ENCODE data around the gene CARS1.

Gene CARS1

GRCh38 chr11:3055891-3056290, 1.3 kb downstream of the CARS1 start:
- Histone ChIP-seq H3K9ac (ENCODE audit: low read depth, low read length, poor library complexity, severe bottlenecking) (peak overlapping the region; percentile 87), H4K20me1 (ENCODE audit: insufficient read depth, low read length, poor library complexity, severe bottlenecking) (peaks cover 11% of the 10 kb centered on the region), H3F3A (ENCODE audit: low read depth) (no peaks in the 10 kb centered on the region), H3K4me2 (ENCODE audit: low read depth, low read length, poor library complexity, severe bottlenecking) (peak overlapping the region; percentile 94), H2AFZ (ENCODE audit: low read length) (no peak overlapping the region), H3K9me2 (replicated peaks; ENCODE audit: low read depth, low read length) (no peaks in the 10 kb centered on the region), H3K4me1 (ENCODE audit: insufficient read depth, low read length, poor library complexity, severe bottlenecking) (peaks cover 34% of the 10 kb centered on the region), H3K36me3 (ENCODE audit: insufficient read depth, low read length) (no peaks in the 10 kb centered on the region), H3K79me2 (ENCODE audit: insufficient read depth, low read length) (peaks cover 48% of the 10 kb centered on the region), H3K9me3 (ENCODE audit: insufficient read depth, low read depth, low read length) (no peaks in the 10 kb centered on the region), H3K27me3 (ENCODE audit: insufficient read depth, low read length, poor library complexity, severe bottlenecking) (no peaks in the 10 kb centered on the region), H3K4me3 (ENCODE audit: low read length, poor library complexity, severe bottlenecking) (peak overlapping the region; percentile 94)
- TF ChIP-seq EZH2phosphoT487 (IDR thresholded peaks at IDR 0.05; ENCODE audit: borderline replicate concordance), result no peak
- no peak for TF ChIP-seq CTCF (conservative IDR thresholded peaks at IDR 0.05; ENCODE audit: low read length)

GRCh38 chr11:3052567-3052966, 4.7 kb downstream of the CARS1 start:
- H3K4me3 ChIP-seq (ENCODE audit: low read length, poor library complexity, severe bottlenecking), result peak overlapping the region; percentile 42

GRCh38 chr11:3052109-3052479, 5.1 kb downstream of the CARS1 start:
- no peaks in the 10 kb centered on the region for H3K9me2 ChIP-seq (replicated peaks; ENCODE audit: low read depth, low read length)
- no peaks in the 10 kb centered on the region for H3K36me3 ChIP-seq (ENCODE audit: insufficient read depth, low read length)
- H3K27me3 ChIP-seq (ENCODE audit: insufficient read depth, low read length, poor library complexity, severe bottlenecking), result no peaks in the 10 kb centered on the region
- peak overlapping the region; percentile 74 for H3K4me2 ChIP-seq (ENCODE audit: low read depth, low read length, poor library complexity, severe bottlenecking)
- H3F3A ChIP-seq (ENCODE audit: low read depth), result no peaks in the 10 kb centered on the region
- H2AFZ ChIP-seq (ENCODE audit: low read length), result no peak overlapping the region
- H3K4me1 ChIP-seq (ENCODE audit: insufficient read depth, low read length, poor library complexity, severe bottlenecking), result peaks cover 29% of the 10 kb centered on the region
- H3K9ac ChIP-seq (ENCODE audit: low read depth, low read length, poor library complexity, severe bottlenecking), result no peak overlapping the region
- H3K9me3 ChIP-seq (ENCODE audit: insufficient read depth, low read depth, low read length), result no peaks in the 10 kb centered on the region
- peak overlapping the region; percentile 42 for H3K4me3 ChIP-seq (ENCODE audit: low read length, poor library complexity, severe bottlenecking)
- H3K79me2 ChIP-seq (ENCODE audit: insufficient read depth, low read length), result peaks cover 81% of the 10 kb centered on the region
- peaks cover 14% of the 10 kb centered on the region for H4K20me1 ChIP-seq (ENCODE audit: insufficient read depth, low read length, poor library complexity, severe bottlenecking)
- no peak for TF ChIP-seq EZH2phosphoT487 (IDR thresholded peaks at IDR 0.05; ENCODE audit: borderline replicate concordance)
- TF ChIP-seq CTCF (conservative IDR thresholded peaks at IDR 0.05; ENCODE audit: low read length), result no peak

More at GRCh38 chr11:3052567-3052966, 4.7 kb downstream of the CARS1 start:
- TF ChIP-seq CTCF (conservative IDR thresholded peaks at IDR 0.05; ENCODE audit: low read length), result no peak
- no peak for TF ChIP-seq EZH2phosphoT487 (IDR thresholded peaks at IDR 0.05; ENCODE audit: borderline replicate concordance)
- Histone ChIP-seq H3K9me3 (ENCODE audit: insufficient read depth, low read depth, low read length) (no peaks in the 10 kb centered on the region), H3K9ac (ENCODE audit: low read depth, low read length, poor library complexity, severe bottlenecking) (no peak overlapping the region), H2AFZ (ENCODE audit: low read length) (no peak overlapping the region), H3K79me2 (ENCODE audit: insufficient read depth, low read length) (peaks cover 78% of the 10 kb centered on the region), H4K20me1 (ENCODE audit: insufficient read depth, low read length, poor library complexity, severe bottlenecking) (peaks cover 14% of the 10 kb centered on the region), H3F3A (ENCODE audit: low read depth) (no peaks in the 10 kb centered on the region), H3K4me2 (ENCODE audit: low read depth, low read length, poor library complexity, severe bottlenecking) (peak overlapping the region; percentile 74), H3K4me1 (ENCODE audit: insufficient read depth, low read length, poor library complexity, severe bottlenecking) (peaks cover 31% of the 10 kb centered on the region), H3K27me3 (ENCODE audit: insufficient read depth, low read length, poor library complexity, severe bottlenecking) (no peaks in the 10 kb centered on the region), H3K9me2 (replicated peaks; ENCODE audit: low read depth, low read length) (no peaks in the 10 kb centered on the region), H3K36me3 (ENCODE audit: insufficient read depth, low read length) (no peaks in the 10 kb centered on the region)
